Stimulated activated CD8-positive, alpha-beta memory T cell treated with anti-CD3 and anti-CD28 coated beads, Interleukin-15, amount 100 ng/mL, for 4 hours (primary cell): Measurements from ENCODE around the gene EIF5.

Source experiments
- DNase-seq, 2 donors: peaks; one replicate each; pipeline ENCODE4 v3.0.0-alpha.2; 2020; ENCODE audit warnings: low read depth in 2 of 2

The EIF5 gene

DNA sequence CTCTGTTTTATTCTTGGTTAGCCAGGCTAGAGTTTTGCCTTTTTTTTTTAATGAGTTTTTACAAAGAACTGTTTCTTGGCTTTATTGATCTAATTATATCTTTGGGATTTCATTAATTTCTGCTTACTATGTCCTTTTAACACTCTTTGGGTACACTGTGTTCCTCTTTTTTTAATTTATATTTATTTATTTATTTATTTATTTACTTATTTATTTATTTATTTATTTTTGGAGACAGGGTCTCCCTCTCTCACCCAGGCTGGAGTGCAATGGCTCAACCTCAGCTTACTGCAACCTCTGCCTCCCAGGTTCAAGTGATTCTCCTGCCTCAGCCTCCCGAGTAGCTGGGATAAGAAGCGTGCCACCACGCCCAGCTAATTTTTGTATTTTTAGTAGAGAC, 36.0 kb downstream of the EIF5 start:
- DNase-seq: no peak

GRCh38 chr14:103372017-103372416, 38.0 kb downstream of the EIF5 start:
- DNase-seq: no peak

GRCh38 chr14:103372552-103373304, 38.7 kb downstream of the EIF5 start:
- no peak for DNase-seq

DNA sequence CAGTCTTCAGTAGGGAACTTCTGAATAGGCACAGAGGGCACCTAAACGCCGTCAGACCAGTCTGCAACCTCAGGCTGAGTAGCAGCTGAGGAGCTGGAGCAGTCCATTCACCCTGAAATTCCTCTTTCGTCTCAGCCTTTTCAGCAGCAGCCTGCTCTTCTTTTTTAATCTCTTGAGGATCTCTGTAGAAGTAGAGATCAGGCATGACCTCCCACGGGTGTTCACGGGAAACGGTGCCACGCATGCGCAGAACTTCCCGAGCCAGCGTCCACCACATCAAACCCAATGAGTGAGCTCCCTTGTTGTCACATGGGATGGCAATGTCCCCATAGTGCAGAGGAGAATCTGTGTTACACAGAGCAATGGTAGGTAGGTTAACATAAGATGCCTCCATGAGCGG, 40.1 kb downstream of the EIF5 start:
- no peak for DNase-seq

- DNase-seq: no peak
These were observed 43.5 kb downstream of the EIF5 start for GRCh38 chr14:103377522-103378037.

- no peak for DNase-seq
These were observed 44.2 kb downstream of the EIF5 start for GRCh38 chr14:103378038-103378854.

GRCh38 chr14:103380719-103381377, 46.8 kb downstream of the EIF5 start:
- no peak for DNase-seq

DNA sequence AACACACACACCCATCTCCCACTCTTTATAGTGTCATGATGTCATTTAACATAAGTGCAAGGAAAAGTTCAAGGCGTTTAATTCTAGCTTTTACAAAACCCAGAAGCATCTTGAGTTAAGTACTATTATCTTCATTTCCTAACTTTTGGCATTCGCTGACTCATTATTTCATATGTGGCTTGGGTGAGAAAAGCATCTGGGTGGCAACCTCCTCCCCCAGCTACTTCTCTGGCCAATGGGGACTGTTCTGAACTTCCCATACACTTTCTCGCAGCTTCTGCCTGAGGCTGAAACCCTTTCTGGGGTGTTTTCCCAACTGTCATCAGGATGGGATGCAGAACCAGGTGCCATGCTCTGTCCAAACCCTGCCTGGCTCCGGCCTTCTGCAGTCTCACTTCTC, 48.3 kb downstream of the EIF5 start:
- no peak for DNase-seq

DNA sequence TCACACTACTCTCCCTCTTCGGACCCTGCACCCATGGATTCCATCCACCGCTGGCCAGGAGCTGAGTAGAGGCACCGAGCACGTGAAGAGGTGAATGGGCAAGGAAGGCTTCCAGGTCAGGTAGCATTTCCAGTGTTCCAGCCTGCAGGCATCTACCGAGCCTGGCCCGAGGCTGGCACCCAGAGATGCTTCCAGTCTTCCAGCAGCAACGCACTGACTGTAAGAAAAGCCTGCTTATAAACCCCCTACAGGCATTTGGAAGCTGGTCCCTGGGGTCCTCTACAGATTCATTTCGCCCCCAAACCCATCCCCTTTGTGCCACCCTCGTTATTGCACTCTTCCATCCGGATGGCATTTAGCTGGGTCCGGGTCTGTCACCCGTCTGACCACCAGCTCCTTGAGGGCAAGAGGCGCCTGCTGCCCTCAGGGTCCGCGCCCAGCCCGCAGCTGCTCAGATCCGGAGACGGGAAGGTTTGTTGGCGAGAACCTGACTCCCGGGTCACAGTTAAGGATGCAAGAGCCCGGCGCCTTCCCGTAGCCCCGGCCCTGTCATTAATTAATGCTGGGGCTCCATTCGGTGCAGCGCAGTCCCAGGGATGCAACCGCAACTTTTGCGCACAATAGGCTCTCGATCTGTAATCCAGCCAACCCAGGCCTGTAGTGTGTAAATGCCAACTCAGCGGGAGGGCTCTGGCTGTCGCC, 50.6 kb downstream of the EIF5 start:
- DNase-seq: no peak

- peak; percentile 93 to 94 for DNase-seq
These were observed 51.3 kb downstream of the EIF5 start, which contains the start of gene MARK3 for GRCh38 chr14:103385152-103385928. MARK3 (plus strand) TSS chr14:103385415; CDS start chr14:103386030, 615 bp downstream.

- DNase-seq: peak in 1 of 2 donors; percentile 15
These were observed 52.1 kb downstream of the EIF5 start for GRCh38 chr14:103385929-103386712.

DNA sequence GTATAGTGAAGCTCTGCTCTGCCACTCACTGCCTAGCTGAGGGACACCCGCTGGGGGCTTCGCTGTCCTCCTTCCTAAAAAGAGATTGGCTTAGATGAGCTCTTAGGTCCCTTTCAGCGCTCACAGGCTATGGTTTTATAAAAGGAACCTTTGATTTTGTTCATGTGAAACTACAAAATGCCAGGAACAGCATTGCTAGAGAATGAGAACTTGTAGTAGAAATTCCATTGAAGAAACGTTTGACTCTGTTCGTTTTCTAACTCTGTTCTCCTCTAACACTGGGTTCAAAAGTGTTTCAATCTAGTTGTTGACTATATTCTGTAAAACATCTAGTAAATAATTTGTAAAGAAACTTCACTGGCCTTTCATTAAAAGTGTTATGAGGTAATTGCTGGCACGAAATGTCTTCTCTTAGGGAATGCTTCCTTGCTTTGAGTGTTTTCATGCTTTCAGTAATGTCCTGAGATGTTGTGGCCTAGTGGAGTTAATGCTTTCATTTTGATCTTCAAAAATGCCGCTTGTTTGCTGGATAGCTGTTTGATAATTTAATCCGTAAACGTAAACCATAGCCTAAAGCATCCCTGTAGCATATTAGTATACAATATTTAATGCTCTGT, 52.8 kb downstream of the EIF5 start:
- DNase-seq: no peak

DNA sequence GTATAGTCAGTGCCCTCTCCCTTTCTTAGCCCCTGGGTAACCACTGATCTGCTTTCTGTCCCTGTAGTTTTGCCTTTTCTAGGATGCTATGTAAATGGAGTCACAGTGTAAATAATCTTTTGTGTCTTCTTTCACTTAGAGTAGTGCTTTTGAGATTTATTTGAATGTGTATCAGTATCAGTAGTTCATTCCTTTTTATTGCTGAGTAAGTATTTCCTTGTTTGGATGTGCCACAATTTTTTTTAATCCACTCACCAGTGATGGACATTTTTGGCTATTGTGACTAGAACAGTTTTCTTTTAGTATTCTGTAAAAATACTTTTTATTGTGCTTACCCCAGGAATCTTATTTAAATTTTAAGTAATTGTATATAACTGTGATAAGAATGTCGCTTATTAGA, 54.6 kb downstream of the EIF5 start:
- DNase-seq: no peak

DNA sequence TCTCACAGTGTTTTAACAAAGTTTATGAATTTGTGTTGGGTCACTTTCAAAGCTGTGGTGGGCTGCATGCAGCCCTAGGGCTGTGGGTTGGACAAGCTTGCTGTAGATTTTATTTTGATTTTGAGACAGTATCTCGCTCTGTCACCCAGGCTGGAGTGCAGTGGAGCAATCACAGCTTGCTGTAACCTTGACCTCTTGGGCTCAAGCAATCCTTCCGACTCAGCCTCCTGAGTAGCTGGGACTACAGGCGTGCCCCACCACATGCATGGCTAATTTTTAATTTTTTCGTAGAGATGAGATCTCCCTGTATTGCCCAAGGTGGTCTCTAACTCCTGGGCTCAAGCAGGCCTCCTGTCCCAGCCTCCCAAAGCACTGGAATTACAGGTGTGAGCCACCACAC, 56.6 kb downstream of the EIF5 start:
- no peak for DNase-seq

DNA sequence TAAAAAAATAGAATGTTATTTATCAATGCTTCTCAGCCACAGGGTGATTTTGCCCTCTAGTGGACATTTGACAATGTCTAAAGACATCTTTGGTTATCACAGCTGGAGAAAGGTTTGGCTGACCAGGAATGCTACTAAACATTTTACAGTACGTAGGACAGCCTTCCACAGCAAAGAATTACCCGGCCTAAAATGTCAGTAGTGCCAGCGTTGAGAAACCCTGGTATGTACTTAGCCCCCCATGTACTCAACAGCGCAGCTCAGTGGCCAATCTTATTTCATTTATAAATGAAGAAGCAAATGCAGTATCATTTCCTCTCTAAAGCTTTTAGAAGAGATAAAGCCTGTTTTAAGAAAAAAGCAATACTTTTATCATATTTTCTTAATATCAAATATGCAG, 57.0 kb downstream of the EIF5 start:
- no peak for DNase-seq

GRCh38 chr14:103392106-103392505, 58.1 kb downstream of the EIF5 start:
- DNase-seq: no peak

- DNase-seq: no peak
These were observed 58.5 kb downstream of the EIF5 start for GRCh38 chr14:103392572-103392971.

DNA sequence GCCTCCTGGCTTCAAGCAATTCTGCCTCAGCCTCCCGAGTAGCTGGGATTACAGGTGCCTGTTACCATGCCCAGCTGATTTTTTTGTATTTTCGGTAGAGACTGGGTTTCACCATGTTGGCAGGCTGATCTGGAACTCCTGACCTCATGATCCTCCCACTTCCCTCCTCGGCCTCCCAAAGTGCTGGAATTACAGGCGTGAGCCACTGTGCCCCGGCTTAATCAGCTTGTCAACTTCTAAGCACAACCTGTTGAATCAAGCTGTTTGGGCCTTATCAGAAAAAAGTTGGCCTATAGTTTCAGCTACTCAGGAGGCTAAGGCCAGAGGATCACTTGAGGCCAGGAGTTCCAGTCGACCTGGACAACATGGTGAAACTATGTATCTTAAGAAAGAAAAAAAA, 59.0 kb downstream of the EIF5 start:
- DNase-seq: no peak
